Keratinocyte (primary cell): ENCODE results near the gene ADGRG6. TPM values are rescaled to one million over a fixed set of nuclear protein-coding genes. Genes with fewer than 3 reads are reported as not detected.

Experiments
- DNase-seq: peaks from one replicate; pipeline ENCODE4 v3.0.0-alpha.2; 2011; ENCODE audit warnings: low read depth, missing footprints, low spot score
- FAIRE-seq: peaks from 2 replicates; lab custom pipeline; 2011; peaks lifted over from hg19 to GRCh38; lab: Jason Lieb, UNC
- H2AFZ ChIP-seq: 2 replicates; pipeline ENCODE4 v1.6.0; 2012; ENCODE audit warnings: low read length, control low read depth, inconsistent platforms; ENCODE audit not compliant: control insufficient read depth
- H3K27ac ChIP-seq: 2 replicates; pipeline ENCODE4 v1.5.1; 2011; ENCODE audit warnings: low read length; ENCODE audit not compliant: control insufficient read depth, insufficient read depth
- H3K27me3 ChIP-seq: 3 replicates; pipeline ENCODE4 v1.6.0; 2011; ENCODE audit warnings: low read length; ENCODE audit not compliant: control insufficient read depth, insufficient read depth; ENCODE audit errors: extremely low read depth
- H3K36me3 ChIP-seq, 2 experiments: 2 replicates in 1 of 2; 3 replicates in 1 of 2; pipeline ENCODE4 v1.5.1; 2011; ENCODE audit warnings: low read length in 2 of 2, mild to moderate bottlenecking in 1 of 2; ENCODE audit not compliant: control insufficient read depth in 2 of 2, insufficient read depth in 2 of 2; ENCODE audit errors: extremely low read depth in 1 of 2
- H3K4me1 ChIP-seq: 3 replicates; pipeline ENCODE4 v1.5.1; 2011; ENCODE audit warnings: low read length; ENCODE audit not compliant: control insufficient read depth, insufficient read depth; ENCODE audit errors: extremely low read depth
- H3K4me2 ChIP-seq: 3 replicates; pipeline ENCODE4 v1.6.0; 2011; ENCODE audit warnings: low read depth, low read length; ENCODE audit not compliant: control insufficient read depth, insufficient read depth; ENCODE audit errors: extremely low read depth
- H3K4me3 ChIP-seq, 3 experiments: fragments of 200-600 bp in 1 of 3; sonication (generic) in 1 of 3; 2 replicates in 2 of 3; 3 replicates in 1 of 3; pipeline ENCODE4 v1.5.1; 2011 to 2016; ENCODE audit warnings: low read length in 3 of 3, mild to moderate bottlenecking in 3 of 3, control low read depth in 2 of 3, inconsistent platforms in 1 of 3, low read depth in 1 of 3, mixed read lengths in 1 of 3, mixed run types in 1 of 3, moderate library complexity in 1 of 3; ENCODE audit not compliant: control insufficient read depth in 2 of 3, insufficient read depth in 2 of 3; ENCODE audit errors: extremely low read depth in 1 of 3
- H3K79me2 ChIP-seq: 2 replicates; pipeline ENCODE4 v1.6.0; 2012; ENCODE audit warnings: low read length; ENCODE audit not compliant: control insufficient read depth, insufficient read depth
- H3K9ac ChIP-seq: 3 replicates; pipeline ENCODE4 v1.6.0; 2011; ENCODE audit warnings: low read length; ENCODE audit not compliant: control insufficient read depth, insufficient read depth; ENCODE audit errors: extremely low read depth
- H3K9me1 ChIP-seq: 3 replicates; pipeline ENCODE4 v1.6.0; 2011; ENCODE audit warnings: low read length; ENCODE audit not compliant: control insufficient read depth, insufficient read depth; ENCODE audit errors: extremely low read depth
- H3K9me3 ChIP-seq: 2 replicates; pipeline ENCODE4 v1.5.1; 2012; ENCODE audit warnings: low read depth, low read length; ENCODE audit not compliant: control insufficient read depth
- H4K20me1 ChIP-seq: 3 replicates; pipeline ENCODE4 v1.6.0; 2011; ENCODE audit warnings: low read length; ENCODE audit not compliant: control insufficient read depth, insufficient read depth; ENCODE audit errors: extremely low read depth
- CTCF ChIP-seq, 3 experiments: IDR thresholded peaks in 1 of 3; conservative IDR thresholded peaks in 1 of 3; optimal IDR thresholded peaks in 1 of 3; 2 replicates in 2 of 3; 3 replicates in 1 of 3; pipeline versions ENCODE3 to v1.5.1; 2011; ENCODE audit warnings: low read length in 3 of 3, mild to moderate bottlenecking in 3 of 3, moderate library complexity in 2 of 3, control low read depth in 1 of 3, inconsistent platforms in 1 of 3; ENCODE audit not compliant: insufficient read depth in 2 of 3; ENCODE audit errors: extremely low read depth in 1 of 3
- EZH2 ChIP-seq: IDR thresholded peaks from one replicate; pipeline ENCODE4 v1.6.1; 2012; ENCODE audit warnings: inconsistent platforms, mild to moderate bottlenecking, low read length, moderate library complexity
- dilution Hi-C: fragments of 300-500 bp; cut with MboI; formaldehyde crosslinking; loops from one replicate; pipeline ENCODE4 v1.7.0; 2020; ENCODE audit warnings: low sequenced_read_pairs; ENCODE audit not compliant: extremely low pct_ligation_motif_present
- polyA plus RNA-seq, 5 experiments: library from polyadenylated mRNA; depleted of rRNA in 3 of 5; stranded (reverse) in 3 of 5; stranded (forward) in 1 of 5; unstranded in 1 of 5; fragments of >200 nt; gene quantifications; 1 replicate in 1 of 5; 2 replicates in 3 of 5; 3 replicates in 1 of 5; pipeline versions ENCODE4 v1.2.1 to v1.2.3, GENCODE V29; 2011 to 2012; ENCODE audit warnings: missing spikeins in 2 of 5, low read depth in 1 of 5, low replicate concordance in 1 of 5

ADGRG6 gene
- polyA plus RNA-seq, 1 donor (not counting 4 experiments of a cell fraction or from before 2014, with no cell fraction given): 20.1 TPM

DNA sequence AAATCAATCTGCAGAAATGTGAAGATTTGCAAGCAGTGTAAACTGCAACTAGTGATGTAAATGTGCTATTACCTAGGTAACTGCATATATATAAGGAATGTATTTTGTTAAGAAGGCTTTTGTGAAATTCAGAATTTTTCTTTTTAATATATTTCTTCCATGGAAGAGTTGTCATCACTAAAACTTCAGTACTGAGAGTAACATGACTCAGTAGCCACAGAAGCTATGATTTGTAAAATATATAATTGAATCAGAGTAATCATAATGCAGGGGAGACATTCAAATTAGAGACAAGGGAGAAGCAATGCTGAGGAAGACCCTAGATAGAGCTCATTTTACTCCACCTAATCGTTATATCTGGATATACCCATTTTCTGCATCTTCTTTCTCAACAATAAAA, 141.7 kb downstream of the ADGRG6 start:
- Histone ChIP-seq H3K36me3 (peaks cover 0 to 2% of the 10 kb centered on the region in 2 experiments), H2AFZ (no peak overlapping the region), H4K20me1 (no peaks in the 10 kb centered on the region), H3K27me3 (no peaks in the 10 kb centered on the region), H3K4me2 (no peak overlapping the region), H3K4me1 (no peaks in the 10 kb centered on the region), H3K9me3 (no peaks in the 10 kb centered on the region), H3K4me3 (no peak overlapping the region), H3K79me2 (no peaks in the 10 kb centered on the region), H3K9me1 (no peaks in the 10 kb centered on the region), H3K27ac (no peak overlapping the region), H3K9ac (no peak overlapping the region)
- DNase-seq (no peak), FAIRE-seq (no peak)
- TF ChIP-seq EZH2: no peak
- TF ChIP-seq CTCF (optimal IDR thresholded peaks at IDR 0.05 in 1 of 3, IDR thresholded peaks at IDR 0.05 in 1 of 3, conservative IDR thresholded peaks at IDR 0.05 in 1 of 3; ENCODE audit: extremely low read depth in 1 of 3, insufficient read depth in 2 of 3, low read length in 3 of 3): no peak
- dilution Hi-C loops: no loop called here

DNA sequence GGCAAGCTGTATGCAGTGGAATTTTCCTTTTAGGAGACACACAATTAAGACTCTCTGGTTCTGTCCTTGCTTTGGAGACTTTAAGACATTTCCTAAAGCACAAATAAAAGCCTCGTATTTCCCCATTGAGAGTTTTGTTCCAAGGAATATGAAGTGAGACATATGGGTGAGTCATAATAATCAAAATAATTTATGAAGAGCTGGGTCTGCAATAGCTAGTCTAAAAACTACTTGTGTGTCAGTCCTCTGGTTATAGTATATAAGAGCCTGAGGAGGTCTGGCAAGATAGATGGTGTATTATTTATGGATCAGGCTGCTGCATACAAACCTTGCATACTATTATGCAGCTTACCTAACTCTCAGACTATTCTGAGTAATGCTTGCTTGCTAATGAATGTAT, 142.6 kb downstream of the ADGRG6 start:
- no peak overlapping the region for H3K4me2 ChIP-seq
- no peaks in the 10 kb centered on the region for H3K9me1 ChIP-seq
- H3K9ac ChIP-seq: no peak overlapping the region
- H3K27me3 ChIP-seq: no peaks in the 10 kb centered on the region
- H3K4me1 ChIP-seq: no peaks in the 10 kb centered on the region
- dilution Hi-C loops: no loop called here
- H2AFZ ChIP-seq: no peak overlapping the region
- no peak overlapping the region for H3K4me3 ChIP-seq
- H3K79me2 ChIP-seq: no peaks in the 10 kb centered on the region
- TF ChIP-seq EZH2 (no peak), CTCF (optimal IDR thresholded peaks at IDR 0.05 in 1 of 3, IDR thresholded peaks at IDR 0.05 in 1 of 3, conservative IDR thresholded peaks at IDR 0.05 in 1 of 3; ENCODE audit: extremely low read depth in 1 of 3, insufficient read depth in 2 of 3, low read length in 3 of 3) (no peak)
- H3K36me3 ChIP-seq: peaks cover 0 to 2% of the 10 kb centered on the region in 2 experiments
- no peak for FAIRE-seq
- no peaks in the 10 kb centered on the region for H3K9me3 ChIP-seq
- no peaks in the 10 kb centered on the region for H4K20me1 ChIP-seq
- DNase-seq: no peak
- H3K27ac ChIP-seq: no peak overlapping the region
